DND-41 (cell line): Measurements from ENCODE around the gene TMBIM6.

Experiments used
- CTCF ChIP-seq: IDR thresholded peaks from 2 replicates; pipeline ENCODE4 v1.5.1; 2012; ENCODE audit warnings: borderline replicate concordance, low read length, moderate library complexity, mild to moderate bottlenecking; ENCODE audit not compliant: poor library complexity, severe bottlenecking; ENCODE audit errors: extremely low read depth
- EZH2 ChIP-seq: IDR thresholded peaks from 3 replicates; pipeline ENCODE4 v1.6.1; 2012; ENCODE audit warnings: borderline replicate concordance, low read depth, mild to moderate bottlenecking, moderate library complexity, low read length, inconsistent platforms; ENCODE audit not compliant: severe bottlenecking

DNA sequence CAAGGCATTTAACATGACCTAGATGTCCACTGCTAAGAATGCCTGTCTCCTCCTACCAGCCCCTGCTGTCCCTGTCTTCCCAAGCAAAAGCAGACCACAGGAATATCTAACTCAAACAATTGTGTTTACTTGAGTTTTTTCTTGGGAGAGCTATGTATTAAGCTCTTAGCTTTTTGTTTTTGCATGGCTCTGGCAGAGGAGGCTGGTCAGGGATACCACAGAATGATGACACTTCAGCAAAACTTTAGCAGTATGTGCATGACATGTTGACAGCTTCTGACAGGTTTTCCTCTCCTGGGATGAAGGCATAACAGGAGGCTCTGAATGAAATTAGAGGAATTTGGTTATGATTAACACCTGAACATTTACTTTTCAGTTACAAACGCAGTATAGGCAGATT is 6.9 kb downstream of the TMBIM6 start:
- no peak for TF ChIP-seq CTCF
- TF ChIP-seq EZH2, result no peak
